Measurements from ENCODE around the gene H2BK1.

Gene H2BK1

GRCh38 chr7:151201751-151202150 is 8.5 kb downstream of the H2BK1 start:
- DNase-seq (ENCODE audit: insufficient read length, low spot score): no peak
- no peak for TF ChIP-seq CTCF (IDR thresholded peaks at IDR 0.05; ENCODE audit: insufficient read depth, missing control alignments)
- no peak for FAIRE-seq

GRCh38 chr7:151201344-151201743 is 8.9 kb downstream of the H2BK1 start:
- DNase-seq (ENCODE audit: insufficient read length, low spot score) (no peak), FAIRE-seq (no peak)
- no peak for TF ChIP-seq CTCF (IDR thresholded peaks at IDR 0.05; ENCODE audit: insufficient read depth, missing control alignments)

- DNase-seq (ENCODE audit: insufficient read length, low spot score) (no peak), FAIRE-seq (no peak)
- no peak for TF ChIP-seq CTCF (IDR thresholded peaks at IDR 0.05; ENCODE audit: insufficient read depth, missing control alignments)
These were observed 11.1 kb downstream of the H2BK1 start for GRCh38 chr7:151198945-151199848.

GRCh38 chr7:151197932-151198331 is 12.4 kb downstream of the H2BK1 start:
- TF ChIP-seq CTCF (IDR thresholded peaks at IDR 0.05; ENCODE audit: insufficient read depth, missing control alignments): no peak
- FAIRE-seq (no peak), DNase-seq (ENCODE audit: insufficient read length, low spot score) (no peak)

GRCh38 chr7:151195616-151196450 is 14.5 kb downstream of the H2BK1 start:
- no peak for FAIRE-seq
- no peak for TF ChIP-seq CTCF (IDR thresholded peaks at IDR 0.05; ENCODE audit: insufficient read depth, missing control alignments)
- no peak for DNase-seq (ENCODE audit: insufficient read length, low spot score)

GRCh38 chr7:151194188-151194587 is 16.1 kb downstream of the H2BK1 start:
- TF ChIP-seq CTCF (IDR thresholded peaks at IDR 0.05; ENCODE audit: insufficient read depth, missing control alignments): no peak
- FAIRE-seq: no peak
- DNase-seq (ENCODE audit: insufficient read length, low spot score): no peak
